Fibroblast of gingiva (primary cell): ENCODE measurements around the gene SENP1.
"Not testable (repeated sequence)": the region's sequence is repeated elsewhere in the genome, so short reads cannot be mapped to it uniquely, and the experiment has no call there.

Source experiments
- DNase-seq: peaks from one replicate; pipeline ENCODE4 v3.0.0-alpha.2; 2011; ENCODE audit warnings: low read depth

The SENP1 gene

GRCh38 chr12:48111312-48111693 lies 5.4 kb upstream of the SENP1 start:
- not testable (repeated sequence) for DNase-seq

GRCh38 chr12:48110691-48111311 lies 4.9 kb upstream of the SENP1 start:
- no peak for DNase-seq

- DNase-seq = no peak
Observed at GRCh38 chr12:48109424-48109823, 3.5 kb upstream of the SENP1 start.

GRCh38 chr12:48106681-48107613 lies 1.1 kb upstream of the SENP1 start:
- no peak for DNase-seq

GRCh38 chr12:48105321-48105866 lies 485 bp downstream of the SENP1 start:
- no peak for DNase-seq

GRCh38 chr12:48104531-48104930 lies 1.3 kb downstream of the SENP1 start:
- no peak for DNase-seq

- peak; percentile 41 for DNase-seq
Observed at GRCh38 chr12:48092611-48093010, 13.3 kb downstream of the SENP1 start.

- DNase-seq = no peak
Observed at GRCh38 chr12:48086327-48086726, 19.6 kb downstream of the SENP1 start.

- DNase-seq = no peak
Observed at GRCh38 chr12:48084841-48085460, 20.9 kb downstream of the SENP1 start.

GRCh38 chr12:48084066-48084465 lies 21.8 kb downstream of the SENP1 start:
- peak; percentile 10 for DNase-seq

- DNase-seq = no peak
Observed at GRCh38 chr12:48080821-48081220, 25.1 kb downstream of the SENP1 start.

GRCh38 chr12:48080285-48080684 lies 25.6 kb downstream of the SENP1 start:
- no peak for DNase-seq

GRCh38 chr12:48078901-48079300 lies 27.0 kb downstream of the SENP1 start:
- peak; percentile 65 for DNase-seq

GRCh38 chr12:48077111-48077510 lies 28.8 kb downstream of the SENP1 start:
- no peak for DNase-seq

GRCh38 chr12:48075832-48076231 lies 30.0 kb downstream of the SENP1 start:
- no peak for DNase-seq

GRCh38 chr12:48074266-48074665 lies 31.6 kb downstream of the SENP1 start:
- DNase-seq = no peak

- no peak for DNase-seq
Observed at GRCh38 chr12:48072266-48072665, 33.6 kb downstream of the SENP1 start.

- no peak for DNase-seq
Observed at GRCh38 chr12:48071808-48072207, 34.1 kb downstream of the SENP1 start.

GRCh38 chr12:48070731-48071130 lies 35.1 kb downstream of the SENP1 start:
- DNase-seq = no peak

GRCh38 chr12:48070033-48070432 lies 35.8 kb downstream of the SENP1 start:
- no peak for DNase-seq

GRCh38 chr12:48069241-48069640 lies 36.6 kb downstream of the SENP1 start:
- peak; percentile 28 for DNase-seq

GRCh38 chr12:48068457-48068856 lies 37.4 kb downstream of the SENP1 start:
- DNase-seq = no peak
